GM19193 (cell line): Measurements from ENCODE around the gene MASP1.

Experiments used
- POLR2A ChIP-seq: IDR thresholded peaks from 4 replicates; pipeline ENCODE4 v1.6.1; 2011; ENCODE audit not compliant: insufficient read depth, insufficient read length; ENCODE audit errors: extremely low read depth

Gene MASP1

DNA sequence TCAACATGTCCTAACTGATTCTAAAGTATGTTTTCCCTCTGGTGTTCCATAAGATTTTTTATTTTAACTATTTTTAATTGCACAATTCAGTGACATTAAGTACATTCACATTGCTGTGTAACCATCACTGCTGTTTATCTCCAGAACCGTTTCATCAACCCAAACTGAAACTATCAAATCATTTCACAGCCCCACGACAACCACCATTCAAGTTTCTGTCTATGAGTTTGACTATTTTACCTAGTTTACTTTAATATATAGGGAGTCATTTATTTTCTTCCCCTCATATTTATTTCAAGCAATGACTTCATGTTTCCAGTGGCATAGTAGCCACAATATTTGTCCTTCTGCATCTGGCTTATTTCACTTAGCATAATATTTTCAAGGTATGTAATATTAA is 85.9 kb downstream of the MASP1 start:
- no peak for TF ChIP-seq POLR2A

- no peak for TF ChIP-seq POLR2A
Measured at GRCh38 chr3:187198490-187198889, 93.0 kb downstream of the MASP1 start.

DNA sequence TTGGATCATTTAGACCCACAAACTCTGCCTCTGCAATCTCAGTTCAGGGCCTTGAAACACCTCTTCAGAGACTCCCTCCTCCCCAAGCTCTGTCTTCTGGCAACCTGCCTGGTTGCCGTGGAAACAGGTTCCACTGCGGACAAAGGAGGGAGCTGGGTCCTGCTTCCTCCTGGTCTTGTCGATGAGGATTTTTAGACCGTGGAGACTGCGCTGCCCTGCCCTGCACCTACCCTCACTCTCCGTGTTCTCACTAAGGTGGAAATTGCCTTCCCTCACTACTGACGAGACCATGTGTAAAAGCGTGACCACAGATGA is 94.2 kb downstream of the MASP1 start, which contains the start of gene RTP1:
TSS of gene RTP1 (plus strand) at position 152 of the 315 bp plus-strand sequence. CDS start at position 182, 30 bp downstream.
- TF ChIP-seq POLR2A, result no peak

GRCh38 chr3:187196573-187197334 is 94.8 kb downstream of the MASP1 start:
- no peak for TF ChIP-seq POLR2A

- TF ChIP-seq POLR2A, result no peak
Measured at GRCh38 chr3:187193181-187193580, 98.4 kb downstream of the MASP1 start.

GRCh38 chr3:187191271-187191670 is 100.3 kb downstream of the MASP1 start:
- TF ChIP-seq POLR2A, result no peak

DNA sequence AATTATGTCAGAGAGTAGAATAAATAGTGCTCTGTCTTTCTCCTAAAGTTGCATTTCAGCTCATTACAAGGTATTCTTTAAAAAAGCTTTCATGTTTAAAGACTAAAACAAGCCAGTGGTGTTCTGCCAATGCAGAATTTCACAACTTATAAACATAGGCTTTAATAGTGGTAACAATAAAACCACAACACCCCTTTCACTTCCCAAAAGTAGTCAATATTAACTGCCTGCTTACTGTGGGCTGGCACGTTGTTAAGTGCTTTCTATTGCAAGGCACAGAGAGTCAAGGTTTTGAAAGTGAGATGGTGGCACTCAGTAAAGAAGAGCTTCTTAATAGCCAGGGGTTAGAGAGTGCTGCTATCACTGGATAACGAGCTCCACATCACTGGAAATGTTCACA is 102.6 kb downstream of the MASP1 start:
- TF ChIP-seq POLR2A, result no peak

GRCh38 chr3:187186801-187187421 is 104.6 kb downstream of the MASP1 start:
- no peak for TF ChIP-seq POLR2A

DNA sequence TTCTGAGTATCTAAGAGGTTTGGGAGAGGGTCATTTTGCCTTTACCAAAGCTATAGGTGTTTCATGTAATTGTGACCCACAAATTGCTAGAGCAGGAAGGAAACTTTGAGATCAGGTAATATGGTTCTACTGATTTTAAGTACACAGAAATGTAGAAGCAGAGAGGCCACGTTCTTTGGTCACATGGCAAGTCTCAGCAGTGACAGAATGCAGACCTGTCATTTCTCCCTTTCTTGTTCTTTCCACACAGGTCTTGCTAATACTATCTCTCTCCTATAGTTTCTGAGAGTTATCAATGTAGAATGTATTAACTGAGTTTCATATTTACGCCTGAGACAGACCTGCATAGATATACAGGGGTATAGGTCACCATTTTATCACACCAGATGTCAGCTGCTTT is 105.2 kb downstream of the MASP1 start:
- no peak for TF ChIP-seq POLR2A

DNA sequence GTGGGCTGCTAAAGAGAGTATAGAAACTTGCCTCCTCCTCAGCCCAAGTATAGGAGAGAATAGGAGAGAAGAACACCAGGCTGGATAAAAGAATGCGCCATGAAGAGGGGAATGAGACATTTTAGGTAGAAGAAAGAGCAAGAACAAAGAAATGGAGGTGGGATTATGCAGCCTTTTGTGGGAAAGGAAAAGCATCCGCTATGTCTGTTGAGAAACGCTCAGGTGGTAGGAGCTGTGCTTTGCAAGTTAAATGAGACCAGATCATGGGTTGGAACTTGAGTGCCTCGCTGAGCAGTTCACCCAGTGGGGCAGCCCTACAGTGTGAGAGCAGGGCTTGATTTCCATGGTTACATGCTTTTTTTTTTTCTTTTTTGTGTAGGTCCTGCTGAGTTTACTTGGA is 105.8 kb downstream of the MASP1 start:
- TF ChIP-seq POLR2A, result no peak
